ENCODE data around the gene PTPRT. TPM values are rescaled to one million over a fixed set of nuclear protein-coding genes. Genes with fewer than 3 reads are reported as not detected.

PTPRT gene
- total and polyA plus RNA-seq, 2 of the 13 experiments (the other 11 are each of a cell fraction or from before 2014, with no cell fraction given), result under 0.01 to 0.09 TPM

GRCh38 chr20:42609618-42610017 lies 580.1 kb downstream of the PTPRT start:
- WGBS (ENCODE audit: low lambda C conversion rate), result 5% methylated on average over 4 of the region's 4 CpGs
- Histone ChIP-seq H2AFZ (ENCODE audit: low read length) (no peak overlapping the region), H3K4me1 (ENCODE audit: insufficient read depth, low read length) (no peaks in the 10 kb centered on the region), H3K9me3 (ENCODE audit: low read length) (peaks cover 43% of the 10 kb centered on the region), H4K20me1 (ENCODE audit: insufficient read depth, low read length) (no peaks in the 10 kb centered on the region), H3K79me2 (ENCODE audit: insufficient read depth, low read length) (no peaks in the 10 kb centered on the region), H3K4me3 (replicated peaks in 1 of 3; ENCODE audit: insufficient read depth in 1 of 3, low read depth in 2 of 3, low read length in 3 of 3) (no peak overlapping the region), H3K27me3 (ENCODE audit: control insufficient read depth in 1 of 2, insufficient read depth in 2 of 2, low read length in 2 of 2) (no peaks in the 10 kb centered on the region), H3K27ac (ENCODE audit: extremely low read length, insufficient read depth, low read length) (no peak overlapping the region), H3K9ac (ENCODE audit: insufficient read depth, low read depth, low read length) (no peak overlapping the region), H3K36me3 (replicated peaks in 1 of 2; ENCODE audit: control insufficient read depth in 1 of 2, insufficient read depth in 2 of 2, low read length in 2 of 2) (no peaks in the 10 kb centered on the region), H3K4me2 (ENCODE audit: low read depth, low read length) (no peak overlapping the region)
- intact Hi-C loops (cut with micrococcal nuclease; ENCODE audit: unreplicated experiment) (no loop called here), in situ Hi-C loops (cut with HindIII; ENCODE audit: extremely low pct_ligation_motif_present, low pct_unique_long_range_greater_than_20kb) (no loop called here)
- ATAC-seq, result no peak
- no peak for DNase-seq (ENCODE audit: low spot score)
- TF ChIP-seq ZFP1 (CRISPR knock-in tag; IDR thresholded peaks at IDR 0.05), result no peak
- no peak for TF ChIP-seq HNRNPH1 (optimal IDR thresholded peaks at IDR 0.05; ENCODE audit: low read depth, low read length)
- TF ChIP-seq YEATS4 (CRISPR knock-in tag; IDR thresholded peaks at IDR 0.05; ENCODE audit: borderline replicate concordance), result no peak
- ChIA-PET CTCF (ENCODE audit: low intra/inter-chr PET ratio, low total read pairs) (no interaction called here), POLR2A (no interaction called here)
- BruUV-seq (replicated peaks), result no TSS peak
- FAIRE-seq, result no peak

- no peaks in the 10 kb centered on the region for H3K36me3 ChIP-seq (replicated peaks in 1 of 2; ENCODE audit: control insufficient read depth in 1 of 2, insufficient read depth in 2 of 2, low read length in 2 of 2)
- no peak overlapping the region for H3K9ac ChIP-seq (ENCODE audit: insufficient read depth, low read depth, low read length)
- POLR2A ChIA-PET, result no interaction called here
- no peaks in the 10 kb centered on the region for H3K27me3 ChIP-seq (ENCODE audit: control insufficient read depth in 1 of 2, insufficient read depth in 2 of 2, low read length in 2 of 2)
- 13% methylated on average over 13 of the region's 13 CpGs for WGBS (ENCODE audit: low lambda C conversion rate)
- no TSS peak for BruUV-seq (replicated peaks)
- H3K9me3 ChIP-seq (ENCODE audit: low read length), result peaks cover 13% of the 10 kb centered on the region; the same call in 1 of the 2 replicates
- H3K79me2 ChIP-seq (ENCODE audit: insufficient read depth, low read length), result no peaks in the 10 kb centered on the region
- ATAC-seq, result no peak; the same call in 2 of the 3 replicates
- FAIRE-seq, result no peak
- DNase-seq (ENCODE audit: low spot score), result no peak
- in situ Hi-C loops (cut with HindIII; ENCODE audit: extremely low pct_ligation_motif_present, low pct_unique_long_range_greater_than_20kb), result no loop called here
- intact Hi-C loops (cut with micrococcal nuclease; ENCODE audit: unreplicated experiment), result no loop called here
- no peak overlapping the region for H3K4me3 ChIP-seq (replicated peaks in 1 of 3; ENCODE audit: insufficient read depth in 1 of 3, low read depth in 2 of 3, low read length in 3 of 3)
- no peaks in the 10 kb centered on the region for H3K4me1 ChIP-seq (ENCODE audit: insufficient read depth, low read length)
- CTCF ChIA-PET (ENCODE audit: low intra/inter-chr PET ratio, low total read pairs), result no interaction called here
- no peaks in the 10 kb centered on the region for H4K20me1 ChIP-seq (ENCODE audit: insufficient read depth, low read length)
- H2AFZ ChIP-seq (ENCODE audit: low read length), result no peak overlapping the region
- no peak overlapping the region for H3K27ac ChIP-seq (ENCODE audit: extremely low read length, insufficient read depth, low read length)
- H3K4me2 ChIP-seq (ENCODE audit: low read depth, low read length), result no peak overlapping the region
- TF ChIP-seq CEBPB (IDR thresholded peaks at IDR 0.05; ENCODE audit: borderline replicate concordance, low read depth, low read length) (peak; percentile 47; the same call in 1 of the 2 replicates), RAD51 (IDR thresholded peaks at IDR 0.05; ENCODE audit: borderline replicate concordance) (peak; percentile 72; the same call in 1 of the 2 replicates), ZBTB8A (CRISPR knock-in tag; IDR thresholded peaks at IDR 0.05; ENCODE audit: borderline replicate concordance, low read depth) (no peak), NR1H2 (CRISPR knock-in tag; IDR thresholded peaks at IDR 0.05; ENCODE audit: borderline replicate concordance, low read depth) (no peak), NFE2L2 (IDR thresholded peaks at IDR 0.05; ENCODE audit: low read length) (no peak)
- TF ChIP-seq, protein P1, sequence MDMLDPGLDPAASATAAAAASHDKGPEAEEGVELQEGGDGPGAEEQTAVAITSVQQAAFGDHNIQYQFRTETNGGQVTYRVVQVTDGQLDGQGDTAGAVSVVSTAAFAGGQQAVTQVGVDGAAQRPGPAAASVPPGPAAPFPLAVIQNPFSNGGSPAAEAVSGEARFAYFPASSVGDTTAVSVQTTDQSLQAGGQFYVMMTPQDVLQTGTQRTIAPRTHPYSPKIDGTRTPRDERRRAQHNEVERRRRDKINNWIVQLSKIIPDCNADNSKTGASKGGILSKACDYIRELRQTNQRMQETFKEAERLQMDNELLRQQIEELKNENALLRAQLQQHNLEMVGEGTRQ (IDR thresholded peaks at IDR 0.05; ENCODE audit: low read depth, low read length), result peak; percentile 66; the same call in 1 of the 2 replicates
- TF ChIP-seq, protein P1 (CRISPR knock-in tag; IDR thresholded peaks at IDR 0.05; ENCODE audit: borderline replicate concordance), result no peak
These were observed 584.4 kb downstream of the PTPRT start for GRCh38 chr20:42604998-42605956.
